OCI-LY3 (cell line): Measurements from ENCODE around the gene ITPR3.

ENCODE experiments used
- H2AFZ ChIP-seq: fragments of 200-600, 300-600 bp; shearing (Covaris generic); 2 replicates; pipeline ENCODE4 v1.6.0; 2014; ENCODE audit warnings: antibody characterized with exemption, low read depth, low read length
- H3K27ac ChIP-seq: fragments of 200-600, 300-600 bp; sonication (generic); 2 replicates; pipeline ENCODE4 v1.5.1; 2014; ENCODE audit warnings: mild to moderate bottlenecking, low read length, moderate library complexity, mixed read lengths
- H3K27me3 ChIP-seq: fragments of 200-600, 300-600 bp; sonication (generic); 2 replicates; pipeline ENCODE4 v1.6.1; 2014; ENCODE audit warnings: low read depth, low read length, mixed read lengths
- H3K36me3 ChIP-seq: fragments of 200-600, 300-600 bp; sonication (generic); replicated peaks from 2 replicates; pipeline ENCODE3; 2014; ENCODE audit warnings: low read depth, low read length, mixed read lengths
- H3K4me1 ChIP-seq: fragments of 300-600, 200-600 bp; sonication (generic); 2 replicates; pipeline ENCODE4 v1.6.1; 2014; ENCODE audit warnings: low read length, mixed read lengths
- H3K4me2 ChIP-seq: fragments of 200-600, 300-600 bp; sonication (generic); 2 replicates; pipeline ENCODE4 v1.6.1; 2014; ENCODE audit warnings: low read length, mixed read lengths
- H3K4me3 ChIP-seq: fragments of 300-600, 200-600 bp; sonication (generic); 2 replicates; pipeline ENCODE4 v1.5.1; 2014; ENCODE audit warnings: antibody characterized with exemption, mild to moderate bottlenecking, low read length, moderate library complexity
- H3K79me2 ChIP-seq: fragments of 300-600, 200-600 bp; shearing (Covaris generic); 2 replicates; pipeline ENCODE4 v1.6.1; 2014; ENCODE audit warnings: mild to moderate bottlenecking, low read length, mixed read lengths
- H3K9ac ChIP-seq: fragments of 300-600, 200-600 bp; shearing (Covaris generic); 2 replicates; pipeline ENCODE4 v1.6.0; 2014; ENCODE audit warnings: mild to moderate bottlenecking, low read length, moderate library complexity
- H3K9me3 ChIP-seq: fragments of 200-600, 300-600 bp; shearing (Covaris generic); 2 replicates; pipeline ENCODE4 v1.6.1; 2014; ENCODE audit warnings: low read length, mixed read lengths; ENCODE audit not compliant: insufficient read depth
- H4K20me1 ChIP-seq: fragments of 200-600, 300-600 bp; sonication (generic); 2 replicates; pipeline ENCODE4 v1.6.1; 2016; ENCODE audit warnings: low read length, mixed read lengths; ENCODE audit not compliant: insufficient read depth
- CTCF ChIP-seq: fragments of 200-600, 300-600 bp; sonication (generic); IDR thresholded peaks from 2 replicates; pipeline ENCODE4 v1.5.1; 2014; ENCODE audit warnings: antibody characterized with exemption, low read length, low read depth
- EZH2phosphoT487 ChIP-seq: fragments of 200-600 bp; shearing (Covaris generic); IDR thresholded peaks from 2 replicates; pipeline ENCODE4 v1.6.1; 2018; ENCODE audit warnings: antibody characterized with exemption, mixed run types, low read depth

ITPR3 gene

GRCh38 chr6:33622456-33623431, 1.6 kb downstream of the ITPR3 start:
- H3K4me1 ChIP-seq, result peaks cover 15% of the 10 kb centered on the region

GRCh38 chr6:33623895-33624381, 2.8 kb downstream of the ITPR3 start:
- Histone ChIP-seq H3K79me2 (peaks cover 40% of the 10 kb centered on the region), H4K20me1 (peaks cover 20% of the 10 kb centered on the region), H3K27me3 (no peaks in the 10 kb centered on the region), H3K9ac (no peak overlapping the region), H3K4me2 (no peak overlapping the region), H3K4me3 (no peak overlapping the region), H2AFZ (no peak overlapping the region), H3K9me3 (no peaks in the 10 kb centered on the region), H3K27ac (no peak overlapping the region), H3K4me1 (peaks cover 15% of the 10 kb centered on the region), H3K36me3 (peaks cover 7% of the 10 kb centered on the region)
- TF ChIP-seq EZH2phosphoT487, result no peak
- no peak for TF ChIP-seq CTCF

More at GRCh38 chr6:33622456-33623431, 1.6 kb downstream of the ITPR3 start:
- Histone ChIP-seq H3K4me3 (peak overlapping the region; percentile 97), H3K9ac (peak overlapping the region; percentile 98), H3K4me2 (peak overlapping the region; percentile 95), H3K36me3 (peaks cover 7% of the 10 kb centered on the region), H3K27ac (no peak overlapping the region), H3K79me2 (peaks cover 31% of the 10 kb centered on the region), H3K9me3 (no peaks in the 10 kb centered on the region), H2AFZ (no peak overlapping the region), H4K20me1 (peaks cover 20% of the 10 kb centered on the region), H3K27me3 (no peaks in the 10 kb centered on the region)
- TF ChIP-seq EZH2phosphoT487 (no peak), CTCF (no peak)

GRCh38 chr6:33624856-33625255, 3.7 kb downstream of the ITPR3 start:
- H3K4me1 ChIP-seq, result peaks cover 12% of the 10 kb centered on the region
- H3K9me3 ChIP-seq, result no peaks in the 10 kb centered on the region
- H4K20me1 ChIP-seq, result peaks cover 20% of the 10 kb centered on the region
- no peak overlapping the region for H3K4me2 ChIP-seq
- H3K27me3 ChIP-seq, result no peaks in the 10 kb centered on the region
- no peak overlapping the region for H3K27ac ChIP-seq
- no peak overlapping the region for H3K9ac ChIP-seq
- H3K4me3 ChIP-seq, result no peak overlapping the region
- no peak overlapping the region for H2AFZ ChIP-seq
- H3K79me2 ChIP-seq, result peaks cover 40% of the 10 kb centered on the region
- no peak for TF ChIP-seq EZH2phosphoT487
- no peak for TF ChIP-seq CTCF
- H3K36me3 ChIP-seq, result peaks cover 7% of the 10 kb centered on the region

GRCh38 chr6:33627876-33628275, 6.8 kb downstream of the ITPR3 start:
- H3K27me3 ChIP-seq, result no peaks in the 10 kb centered on the region
- no peaks in the 10 kb centered on the region for H3K9me3 ChIP-seq
- peaks cover 22% of the 10 kb centered on the region for H4K20me1 ChIP-seq
- H3K36me3 ChIP-seq, result peaks cover 7% of the 10 kb centered on the region
- H3K4me1 ChIP-seq, result peaks cover 2% of the 10 kb centered on the region
- no peak overlapping the region for H3K4me2 ChIP-seq
- H3K9ac ChIP-seq, result no peak overlapping the region
- no peak overlapping the region for H3K27ac ChIP-seq
- no peak overlapping the region for H2AFZ ChIP-seq
- TF ChIP-seq CTCF (no peak), EZH2phosphoT487 (no peak)
- H3K4me3 ChIP-seq, result no peak overlapping the region
- peaks cover 36% of the 10 kb centered on the region for H3K79me2 ChIP-seq
